ENCODE measurements around the gene SMURF2. TPM values are rescaled to one million over a fixed set of nuclear protein-coding genes. Genes with fewer than 3 reads are reported as not detected.

The SMURF2 gene
- total RNA-seq, 1 experiment from 2014 or later = 35.3 TPM

DNA sequence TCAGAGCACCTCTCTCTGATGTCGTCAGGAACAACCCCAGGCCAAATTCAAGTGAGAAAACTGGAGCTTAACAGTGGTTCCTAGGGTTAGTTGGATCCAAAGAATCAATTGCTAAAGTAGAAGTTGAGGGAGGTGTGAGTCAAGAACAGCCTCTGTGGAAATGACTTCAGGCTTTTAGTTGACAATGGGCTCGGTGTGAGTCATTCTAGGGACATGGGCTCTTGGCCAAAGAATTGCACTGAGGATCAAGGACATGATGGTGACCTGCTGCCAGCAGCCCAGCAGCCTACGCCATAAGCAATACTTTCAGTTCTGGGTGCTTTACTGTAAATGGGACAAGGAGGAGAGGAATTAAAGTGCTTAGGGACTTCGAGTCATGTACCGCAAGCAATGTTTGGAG, 32.1 kb upstream of the SMURF2 start:
- Histone ChIP-seq H2AK5ac (ENCODE audit: insufficient read length, low read length) (no peak overlapping the region), H4K5ac (ENCODE audit: insufficient read length, low read depth, low read length) (no peak overlapping the region), H3K4ac (ENCODE audit: low read depth, low read length) (no peak overlapping the region), H3K9me3 (ENCODE audit: control insufficient read depth, low read depth, low read length) (no peaks in the 10 kb centered on the region), H4K8ac (replicated peaks; ENCODE audit: insufficient read length, low read depth, low read length) (no peak overlapping the region), H2BK5ac (ENCODE audit: insufficient read length, low read length) (no peak overlapping the region), H3K4me1 (ENCODE audit: insufficient read depth, low read length) (no peaks in the 10 kb centered on the region), H3K56ac (ENCODE audit: insufficient read length, low read depth, low read length) (no peak overlapping the region), H3K18ac (ENCODE audit: insufficient read length, low read depth, low read length) (no peak overlapping the region), H3K9ac (ENCODE audit: extremely low read depth, insufficient read length, low read length) (no peak overlapping the region), H3K79me1 (ENCODE audit: insufficient read depth, low read depth, low read length, poor library complexity, severe bottlenecking) (no peaks in the 10 kb centered on the region), H3K79me2 (ENCODE audit: insufficient read depth, low read length) (no peaks in the 10 kb centered on the region), H3K4me2 (ENCODE audit: insufficient read depth, insufficient read length, low read length) (no peak overlapping the region), H4K91ac (ENCODE audit: insufficient read length, low read depth, low read length) (no peak overlapping the region), H2BK12ac (ENCODE audit: insufficient read length, low read depth, low read length) (no peak overlapping the region), H2BK20ac (ENCODE audit: low read depth, low read length, poor library complexity, severe bottlenecking) (no peak overlapping the region), H3K27ac (ENCODE audit: insufficient read length, low read depth, low read length) (no peak overlapping the region), H3K23ac (ENCODE audit: insufficient read length, low read depth, low read length) (no peak overlapping the region), H2BK120ac (ENCODE audit: low read depth, low read length, poor library complexity, severe bottlenecking) (no peak overlapping the region), H3T11ph (ENCODE audit: low read length) (no peak overlapping the region), H2AFZ (ENCODE audit: low read length) (no peak overlapping the region), H3K27me3 (ENCODE audit: insufficient read depth, low read length) (no peaks in the 10 kb centered on the region), H3K23me2 (ENCODE audit: insufficient read length, low read depth, low read length, poor library complexity, severe bottlenecking) (no peaks in the 10 kb centered on the region), H2BK15ac (ENCODE audit: low read depth, low read length) (no peak overlapping the region), H4K20me1 (ENCODE audit: control insufficient read depth, insufficient read depth, insufficient read length) (no peaks in the 10 kb centered on the region), H3K14ac (ENCODE audit: insufficient read depth, low read length) (no peak overlapping the region)
- WGBS (ENCODE audit: extremely low coverage, insufficient read length, low lambda C conversion rate) = no CpG with 5 or more reads among the region's 5 CpGs
- Mint-ChIP-seq H3K27me3 (ENCODE audit: low read depth) (no peaks in the 10 kb centered on the region; the same call in 1 of the 2 replicates), H3K27ac (no peak overlapping the region), H3K4me1 (no peaks in the 10 kb centered on the region), H3K36me3 (ENCODE audit: insufficient read depth in 1 of 3, low read depth in 3 of 3) (no peaks in the 10 kb centered on the region), H3K4me3 (no peak overlapping the region), H3K9me3 (no peaks in the 10 kb centered on the region)
- TF ChIP-seq, protein P1, sequence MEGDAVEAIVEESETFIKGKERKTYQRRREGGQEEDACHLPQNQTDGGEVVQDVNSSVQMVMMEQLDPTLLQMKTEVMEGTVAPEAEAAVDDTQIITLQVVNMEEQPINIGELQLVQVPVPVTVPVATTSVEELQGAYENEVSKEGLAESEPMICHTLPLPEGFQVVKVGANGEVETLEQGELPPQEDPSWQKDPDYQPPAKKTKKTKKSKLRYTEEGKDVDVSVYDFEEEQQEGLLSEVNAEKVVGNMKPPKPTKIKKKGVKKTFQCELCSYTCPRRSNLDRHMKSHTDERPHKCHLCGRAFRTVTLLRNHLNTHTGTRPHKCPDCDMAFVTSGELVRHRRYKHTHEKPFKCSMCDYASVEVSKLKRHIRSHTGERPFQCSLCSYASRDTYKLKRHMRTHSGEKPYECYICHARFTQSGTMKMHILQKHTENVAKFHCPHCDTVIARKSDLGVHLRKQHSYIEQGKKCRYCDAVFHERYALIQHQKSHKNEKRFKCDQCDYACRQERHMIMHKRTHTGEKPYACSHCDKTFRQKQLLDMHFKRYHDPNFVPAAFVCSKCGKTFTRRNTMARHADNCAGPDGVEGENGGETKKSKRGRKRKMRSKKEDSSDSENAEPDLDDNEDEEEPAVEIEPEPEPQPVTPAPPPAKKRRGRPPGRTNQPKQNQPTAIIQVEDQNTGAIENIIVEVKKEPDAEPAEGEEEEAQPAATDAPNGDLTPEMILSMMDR (conservative IDR thresholded peaks at IDR 0.05) = no peak
- DNase-seq = no peak
